A549 (cell line): Measurements from ENCODE around the gene EDNRB.

ENCODE experiments used
- BHLHE40 ChIP-seq: IDR thresholded peaks from 2 replicates; pipeline ENCODE4 v1.6.1; 2012; ENCODE audit warnings: low read depth, low read length, inconsistent platforms
- CEBPB ChIP-seq, 2 experiments: fragments of >200 bp in 1 of 2; sonication (Bioruptor Twin) in 1 of 2; formaldehyde crosslinking in 1 of 2; IDR thresholded peaks; 2 replicates each; pipeline ENCODE4 v1.6.1; 2012 to 2016
- HDAC2 ChIP-seq: fragments of 200-600 bp; sonication (generic); IDR thresholded peaks from 2 replicates; pipeline ENCODE4 v1.6.1; 2016
- HEYL ChIP-seq: fragments of 250-450 bp; sonication (Bioruptor Pico); IDR thresholded peaks from 2 replicates; pipeline ENCODE4 v1.8.0; 2021; ENCODE audit warnings: mild to moderate bottlenecking, moderate library complexity
- JUNB ChIP-seq: fragments of >200 bp; sonication (Bioruptor Twin); formaldehyde crosslinking; IDR thresholded peaks from 2 replicates; pipeline ENCODE4 v1.6.1; 2016
- MAFK ChIP-seq: fragments of 450-650 bp; IDR thresholded peaks from 2 replicates; pipeline ENCODE4 v1.6.1; 2014; ENCODE audit not compliant: partially characterized antibody
- MYC ChIP-seq: IDR thresholded peaks from 2 replicates; pipeline ENCODE4 v1.6.1; 2012; ENCODE audit warnings: mild to moderate bottlenecking, inconsistent platforms, low read length, improper control_type of control experiment, borderline replicate concordance
- POLR2A ChIP-seq: IDR thresholded peaks from 2 replicates; pipeline ENCODE4 v1.6.1; 2012; ENCODE audit warnings: mild to moderate bottlenecking, low read length
- RAD21 ChIP-seq, 2 experiments: fragments of >200 bp in 1 of 2; sonication (Bioruptor Twin) in 1 of 2; formaldehyde crosslinking in 1 of 2; IDR thresholded peaks in 1 of 2; conservative IDR thresholded peaks in 1 of 2; 2 replicates in 1 of 2; 3 replicates in 1 of 2; pipeline ENCODE4 v1.6.1; 2012 to 2018; ENCODE audit warnings: inconsistent platforms in 1 of 2
- RARB ChIP-seq: fragments of 250-450 bp; sonication (Bioruptor Pico); IDR thresholded peaks from 2 replicates; pipeline ENCODE4 v1.8.0; 2021; ENCODE audit warnings: mild to moderate bottlenecking, moderate library complexity
- SMC3 ChIP-seq: fragments of >200 bp; sonication (Bioruptor Twin); formaldehyde crosslinking; IDR thresholded peaks from 3 replicates; pipeline ENCODE4 v1.6.1; 2018; ENCODE audit warnings: inconsistent platforms
- ZC3H11A ChIP-seq: fragments of 450-650 bp; IDR thresholded peaks from 2 replicates; pipeline ENCODE4 v1.6.1; 2014; ENCODE audit warnings: antibody characterized with exemption, mild to moderate bottlenecking
- TF ChIP-seq, protein P1 (sequence below): fragments of >200 bp; sonication (Bioruptor Twin); formaldehyde crosslinking; IDR thresholded peaks from 3 replicates; pipeline ENCODE4 v1.5.1; 2016
- TF ChIP-seq, protein P2 (sequence below): fragments of 200-600 bp; sonication (generic); IDR thresholded peaks from 2 replicates; pipeline ENCODE4 v1.6.1; 2016; ENCODE audit warnings: antibody characterized with exemption, mild to moderate bottlenecking, moderate library complexity

DNA sequence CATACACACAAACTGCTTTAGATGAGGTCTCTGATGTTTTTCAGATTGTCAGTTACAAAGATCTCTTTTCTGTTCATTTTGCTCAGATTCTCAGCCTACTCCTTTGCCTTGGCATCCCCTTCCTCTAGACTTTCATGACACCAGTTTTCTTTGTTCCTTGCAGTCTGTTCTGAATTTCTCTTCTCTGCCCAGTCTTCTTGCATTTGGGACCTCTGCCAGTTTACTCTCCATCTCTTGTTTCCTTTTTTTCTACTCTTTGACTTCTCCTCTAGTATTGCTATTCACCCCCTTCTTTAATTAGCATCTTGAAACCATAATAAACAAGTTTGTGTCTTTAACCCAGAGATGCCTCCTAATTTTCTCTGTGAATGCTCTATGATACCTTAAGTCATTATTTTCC lies 26.1 kb downstream of the EDNRB start:
- no peak for TF ChIP-seq MYC
- TF ChIP-seq SMC3, result no peak
- TF ChIP-seq, protein P1, sequence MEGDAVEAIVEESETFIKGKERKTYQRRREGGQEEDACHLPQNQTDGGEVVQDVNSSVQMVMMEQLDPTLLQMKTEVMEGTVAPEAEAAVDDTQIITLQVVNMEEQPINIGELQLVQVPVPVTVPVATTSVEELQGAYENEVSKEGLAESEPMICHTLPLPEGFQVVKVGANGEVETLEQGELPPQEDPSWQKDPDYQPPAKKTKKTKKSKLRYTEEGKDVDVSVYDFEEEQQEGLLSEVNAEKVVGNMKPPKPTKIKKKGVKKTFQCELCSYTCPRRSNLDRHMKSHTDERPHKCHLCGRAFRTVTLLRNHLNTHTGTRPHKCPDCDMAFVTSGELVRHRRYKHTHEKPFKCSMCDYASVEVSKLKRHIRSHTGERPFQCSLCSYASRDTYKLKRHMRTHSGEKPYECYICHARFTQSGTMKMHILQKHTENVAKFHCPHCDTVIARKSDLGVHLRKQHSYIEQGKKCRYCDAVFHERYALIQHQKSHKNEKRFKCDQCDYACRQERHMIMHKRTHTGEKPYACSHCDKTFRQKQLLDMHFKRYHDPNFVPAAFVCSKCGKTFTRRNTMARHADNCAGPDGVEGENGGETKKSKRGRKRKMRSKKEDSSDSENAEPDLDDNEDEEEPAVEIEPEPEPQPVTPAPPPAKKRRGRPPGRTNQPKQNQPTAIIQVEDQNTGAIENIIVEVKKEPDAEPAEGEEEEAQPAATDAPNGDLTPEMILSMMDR, result no peak
- no peak for TF ChIP-seq MAFK
- no peak for TF ChIP-seq ZC3H11A
- no peak for TF ChIP-seq RAD21 (conservative IDR thresholded peaks at IDR 0.05 in 1 of 2, IDR thresholded peaks at IDR 0.05 in 1 of 2)
- TF ChIP-seq, protein P2, sequence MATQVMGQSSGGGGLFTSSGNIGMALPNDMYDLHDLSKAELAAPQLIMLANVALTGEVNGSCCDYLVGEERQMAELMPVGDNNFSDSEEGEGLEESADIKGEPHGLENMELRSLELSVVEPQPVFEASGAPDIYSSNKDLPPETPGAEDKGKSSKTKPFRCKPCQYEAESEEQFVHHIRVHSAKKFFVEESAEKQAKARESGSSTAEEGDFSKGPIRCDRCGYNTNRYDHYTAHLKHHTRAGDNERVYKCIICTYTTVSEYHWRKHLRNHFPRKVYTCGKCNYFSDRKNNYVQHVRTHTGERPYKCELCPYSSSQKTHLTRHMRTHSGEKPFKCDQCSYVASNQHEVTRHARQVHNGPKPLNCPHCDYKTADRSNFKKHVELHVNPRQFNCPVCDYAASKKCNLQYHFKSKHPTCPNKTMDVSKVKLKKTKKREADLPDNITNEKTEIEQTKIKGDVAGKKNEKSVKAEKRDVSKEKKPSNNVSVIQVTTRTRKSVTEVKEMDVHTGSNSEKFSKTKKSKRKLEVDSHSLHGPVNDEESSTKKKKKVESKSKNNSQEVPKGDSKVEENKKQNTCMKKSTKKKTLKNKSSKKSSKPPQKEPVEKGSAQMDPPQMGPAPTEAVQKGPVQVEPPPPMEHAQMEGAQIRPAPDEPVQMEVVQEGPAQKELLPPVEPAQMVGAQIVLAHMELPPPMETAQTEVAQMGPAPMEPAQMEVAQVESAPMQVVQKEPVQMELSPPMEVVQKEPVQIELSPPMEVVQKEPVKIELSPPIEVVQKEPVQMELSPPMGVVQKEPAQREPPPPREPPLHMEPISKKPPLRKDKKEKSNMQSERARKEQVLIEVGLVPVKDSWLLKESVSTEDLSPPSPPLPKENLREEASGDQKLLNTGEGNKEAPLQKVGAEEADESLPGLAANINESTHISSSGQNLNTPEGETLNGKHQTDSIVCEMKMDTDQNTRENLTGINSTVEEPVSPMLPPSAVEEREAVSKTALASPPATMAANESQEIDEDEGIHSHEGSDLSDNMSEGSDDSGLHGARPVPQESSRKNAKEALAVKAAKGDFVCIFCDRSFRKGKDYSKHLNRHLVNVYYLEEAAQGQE, result no peak
- no peak for TF ChIP-seq POLR2A
- no peak for TF ChIP-seq HDAC2
- TF ChIP-seq JUNB, result no peak
- no peak for TF ChIP-seq BHLHE40
- TF ChIP-seq CEBPB (IDR thresholded peaks at IDR 0.05), result no peak
- no peak for TF ChIP-seq HEYL (CRISPR knock-in tag)
- TF ChIP-seq RARB (CRISPR knock-in tag), result no peak
